PC-3 (cell line): ENCODE data around the gene SYMPK. TPM values are rescaled to one million over a fixed set of nuclear protein-coding genes. Genes with fewer than 3 reads are reported as not detected.

Experiments used
- ATAC-seq: fragments of 200-7000 bp; cut with Tn5 transposase; 2 replicates; pipeline ENCODE4 v1.9.1; 2020; ENCODE audit warnings: mild to moderate bottlenecking, moderate library complexity
- BruUV-seq: library from RNA; stranded (reverse); fragments of 400-500 nt; replicated peaks from 2 replicates; lab custom pipeline; 2021; lab: Mats Ljungman, UMichigan
- CTCF ChIA-PET: fragments of 300-600 bp; sonication (Branson Sonifier 250); formaldehyde crosslinking; loops from one replicate; lab custom pipeline; 2022; ENCODE audit warnings: antibody characterized with exemption; lab: Charles Lee
- POLR2A ChIA-PET: fragments of 300-600 bp; sonication (Branson Sonifier 250); formaldehyde crosslinking; loops from one replicate; lab custom pipeline; 2022; ENCODE audit warnings: antibody characterized with exemption; ENCODE audit not compliant: unreplicated experiment; lab: Charles Lee
- DNase-seq: peaks from one replicate; pipeline ENCODE4 v3.0.0-alpha.2; 2015
- H2AFZ ChIP-seq: fragments of 300-600 bp; sonication (generic); 2 replicates; pipeline ENCODE4 v1.6.0; 2016; ENCODE audit warnings: antibody characterized with exemption, low read length
- H3F3A ChIP-seq: fragments of 300-600 bp; sonication (generic); one replicate; pipeline ENCODE4 v1.6.0; 2017; ENCODE audit warnings: antibody characterized with exemption, low read length, control low read depth, mild to moderate bottlenecking; ENCODE audit not compliant: unreplicated experiment
- H3K27ac ChIP-seq: fragments of 300-600 bp; sonication (generic); 2 replicates; pipeline ENCODE4 v1.5.1; 2016; ENCODE audit warnings: mild to moderate bottlenecking, low read length
- H3K27me3 ChIP-seq: fragments of 300-600 bp; sonication (generic); 2 replicates; pipeline ENCODE4 v1.6.1; 2016; ENCODE audit warnings: low read length, mixed read lengths
- H3K36me3 ChIP-seq: fragments of 300-600 bp; sonication (generic); 2 replicates; pipeline ENCODE4 v1.6.1; 2016; ENCODE audit warnings: low read depth, mixed run types, low read length, mixed read lengths
- H3K4me1 ChIP-seq: fragments of 300-600 bp; sonication (generic); 2 replicates; pipeline ENCODE4 v1.5.1; 2016; ENCODE audit warnings: low read length; ENCODE audit not compliant: insufficient read depth
- H3K4me2 ChIP-seq: fragments of 300-600 bp; sonication (generic); 2 replicates; pipeline ENCODE4 v1.6.0; 2016; ENCODE audit warnings: low read length
- H3K4me3 ChIP-seq: fragments of 300-600 bp; sonication (generic); 2 replicates; pipeline ENCODE4 v1.5.1; 2016; ENCODE audit warnings: mild to moderate bottlenecking, low read length, mixed read lengths
- H3K79me2 ChIP-seq: fragments of 300-600 bp; sonication (generic); 2 replicates; pipeline ENCODE4 v1.6.1; 2017; ENCODE audit warnings: low read length, mixed read lengths
- H3K9ac ChIP-seq: fragments of 300-600 bp; sonication (generic); 2 replicates; pipeline ENCODE4 v1.6.0; 2016; ENCODE audit warnings: mild to moderate bottlenecking, low read length
- H3K9me2 ChIP-seq: fragments of 300-600 bp; sonication (generic); replicated peaks from 2 replicates; pipeline ENCODE4 v1.6.1; 2016; ENCODE audit warnings: mixed run types, low read length, mixed read lengths
- H3K9me3 ChIP-seq: fragments of 300-600 bp; sonication (generic); 2 replicates; pipeline ENCODE4 v1.6.1; 2016; ENCODE audit warnings: low read length, mixed read lengths
- H4K20me1 ChIP-seq: fragments of 300-600 bp; sonication (generic); 2 replicates; pipeline ENCODE4 v1.6.1; 2016; ENCODE audit warnings: low read length, mixed read lengths
- EZH2 ChIP-seq: fragments of 300-600 bp; sonication (generic); IDR thresholded peaks from one replicate; pipeline ENCODE4 v1.6.1; 2017; ENCODE audit warnings: antibody characterized with exemption, mild to moderate bottlenecking, low read length; ENCODE audit not compliant: unreplicated experiment
- EZH2phosphoT487 ChIP-seq: fragments of 300-600 bp; sonication (generic); IDR thresholded peaks from 2 replicates; pipeline ENCODE4 v1.6.1; 2018; ENCODE audit warnings: mild to moderate bottlenecking, antibody characterized with exemption, low read length, borderline replicate concordance
- intact Hi-C: fragments of 100-400 bp; cut with micrococcal nuclease; formaldehyde crosslinking; loops from 2 replicates; pipeline ENCODE4 v1.9.0; 2023
- total RNA-seq: library from RNA; depleted of rRNA; stranded (reverse); fragments of >200 nt; gene quantifications from 2 replicates; pipeline ENCODE4 v1.2.3, GENCODE V29; 2014
- TF ChIP-seq, protein P1 (sequence below): fragments of 300-600 bp; sonication (generic); conservative IDR thresholded peaks from 2 replicates; pipeline ENCODE4 v1.5.1; 2017; ENCODE audit warnings: antibody characterized with exemption, low read depth, mild to moderate bottlenecking, low read length

The SYMPK gene
- total RNA-seq, 1 experiment from 2014 or later, result 36.6 TPM

DNA sequence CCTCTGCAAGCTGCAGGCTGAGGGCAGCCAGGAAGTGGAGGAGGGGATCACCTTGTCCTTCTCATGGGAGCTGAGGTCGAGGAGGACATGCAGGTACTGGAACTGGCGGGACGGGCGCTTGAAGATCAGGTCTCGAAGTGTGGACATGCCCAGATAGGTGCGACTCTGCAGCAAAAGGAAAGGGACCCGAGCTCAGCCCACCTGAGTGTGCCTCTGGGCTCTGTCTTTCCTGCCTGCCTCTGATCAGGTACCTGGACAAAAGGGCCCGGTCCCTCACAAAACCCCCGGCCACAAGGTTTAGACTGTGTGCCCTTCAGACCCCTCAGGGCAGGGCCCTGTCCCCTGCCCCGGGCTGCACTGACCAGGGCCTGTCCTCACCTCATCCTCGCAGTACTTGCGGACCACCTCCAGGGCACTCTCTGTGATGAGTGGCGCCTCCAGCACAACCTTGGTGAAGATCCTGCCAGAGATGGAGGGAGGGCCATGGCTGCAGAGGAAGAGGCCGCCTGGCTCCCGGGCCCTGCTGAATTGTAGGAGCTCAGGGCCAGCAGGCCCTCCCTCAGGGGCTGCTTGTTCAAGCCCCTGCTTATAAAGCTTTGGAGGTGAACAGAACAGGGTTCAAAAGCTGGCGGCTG lies 35.4 kb downstream of the SYMPK start:
- intact Hi-C loops, result no loop called here
- Histone ChIP-seq H3K4me2 (no peak overlapping the region), H3K79me2 (no peaks in the 10 kb centered on the region), H3K27me3 (no peaks in the 10 kb centered on the region), H4K20me1 (no peaks in the 10 kb centered on the region), H3K27ac (no peak overlapping the region), H3K4me1 (no peaks in the 10 kb centered on the region), H3K36me3 (peaks cover 4% of the 10 kb centered on the region), H3K9me2 (no peaks in the 10 kb centered on the region), H2AFZ (no peak overlapping the region), H3F3A (no peaks in the 10 kb centered on the region), H3K4me3 (no peak overlapping the region), H3K9me3 (no peaks in the 10 kb centered on the region), H3K9ac (no peak overlapping the region)
- BruUV-seq, result no TSS peak
- ChIA-PET CTCF (no interaction called here), POLR2A (interaction anchor here (0.5 kb wide), 1 partner anchor 1521 kb away, joined by 3 read pairs; the partner anchor contains the start of gene DHX34)
- ATAC-seq (no peak), DNase-seq (no peak)
- TF ChIP-seq, protein P1, sequence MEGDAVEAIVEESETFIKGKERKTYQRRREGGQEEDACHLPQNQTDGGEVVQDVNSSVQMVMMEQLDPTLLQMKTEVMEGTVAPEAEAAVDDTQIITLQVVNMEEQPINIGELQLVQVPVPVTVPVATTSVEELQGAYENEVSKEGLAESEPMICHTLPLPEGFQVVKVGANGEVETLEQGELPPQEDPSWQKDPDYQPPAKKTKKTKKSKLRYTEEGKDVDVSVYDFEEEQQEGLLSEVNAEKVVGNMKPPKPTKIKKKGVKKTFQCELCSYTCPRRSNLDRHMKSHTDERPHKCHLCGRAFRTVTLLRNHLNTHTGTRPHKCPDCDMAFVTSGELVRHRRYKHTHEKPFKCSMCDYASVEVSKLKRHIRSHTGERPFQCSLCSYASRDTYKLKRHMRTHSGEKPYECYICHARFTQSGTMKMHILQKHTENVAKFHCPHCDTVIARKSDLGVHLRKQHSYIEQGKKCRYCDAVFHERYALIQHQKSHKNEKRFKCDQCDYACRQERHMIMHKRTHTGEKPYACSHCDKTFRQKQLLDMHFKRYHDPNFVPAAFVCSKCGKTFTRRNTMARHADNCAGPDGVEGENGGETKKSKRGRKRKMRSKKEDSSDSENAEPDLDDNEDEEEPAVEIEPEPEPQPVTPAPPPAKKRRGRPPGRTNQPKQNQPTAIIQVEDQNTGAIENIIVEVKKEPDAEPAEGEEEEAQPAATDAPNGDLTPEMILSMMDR, result no peak

DNA sequence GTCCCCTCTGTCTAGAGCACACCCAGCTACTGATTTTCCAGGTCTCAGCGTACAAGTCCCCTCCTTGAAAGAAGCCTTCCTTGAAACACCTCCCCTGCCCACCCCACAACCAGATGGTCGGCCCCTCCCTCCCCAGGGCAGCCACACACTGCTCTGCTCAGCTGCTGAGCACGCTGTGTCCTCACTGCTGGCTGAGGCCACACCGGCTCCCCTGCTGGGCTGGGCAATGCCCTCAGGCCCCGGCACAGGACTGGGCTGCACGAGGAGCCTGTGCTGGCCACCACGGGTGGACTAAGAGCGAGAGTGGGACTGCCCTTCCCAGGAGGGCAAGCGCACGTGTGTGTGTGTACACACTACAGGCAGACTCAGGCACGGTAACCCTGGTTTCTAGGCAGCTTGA lies 36.0 kb downstream of the SYMPK start:
- no peak for DNase-seq

More for the DNA sequence above, 36.0 kb downstream of the SYMPK start:
- CTCF ChIA-PET, result no interaction called here
- ATAC-seq, result no peak
- H3K4me1 ChIP-seq, result no peaks in the 10 kb centered on the region
- no peak overlapping the region for H3K27ac ChIP-seq
- H3K9me2 ChIP-seq, result no peaks in the 10 kb centered on the region
- no peak overlapping the region for H3K9ac ChIP-seq
- POLR2A ChIA-PET, result no interaction called here
- H3K4me3 ChIP-seq, result no peak overlapping the region
- no peaks in the 10 kb centered on the region for H3F3A ChIP-seq
- no peak overlapping the region for H2AFZ ChIP-seq
- TF ChIP-seq, protein P1, result no peak
- TF ChIP-seq EZH2, result no peak
- no peak for TF ChIP-seq EZH2phosphoT487
- H3K9me3 ChIP-seq, result no peaks in the 10 kb centered on the region
- H3K36me3 ChIP-seq, result peaks cover 4% of the 10 kb centered on the region
- H4K20me1 ChIP-seq, result no peaks in the 10 kb centered on the region
- H3K79me2 ChIP-seq, result no peaks in the 10 kb centered on the region
- no TSS peak for BruUV-seq
- intact Hi-C loops, result no loop called here
- no peak overlapping the region for H3K4me2 ChIP-seq
- no peaks in the 10 kb centered on the region for H3K27me3 ChIP-seq
